Measurements from ENCODE around the gene IGF2.

Gene IGF2

GRCh38 chr11:2138068-2138430, 1.1 kb downstream of the IGF2 start:
- no peak for TF ChIP-seq EZH2 (IDR thresholded peaks at IDR 0.05)
- TF ChIP-seq FOXP2 (optimal IDR thresholded peaks at IDR 0.05; ENCODE audit: control extremely low read depth, extremely low read length, insufficient read depth) = no peak
- no peak for TF ChIP-seq POLR2AphosphoS5 (IDR thresholded peaks at IDR 0.05; ENCODE audit: borderline replicate concordance, low read depth, low read length)
- no peak overlapping the region for H3K27ac ChIP-seq
- no peak overlapping the region for H3K4me3 ChIP-seq

GRCh38 chr11:2137202-2138067, 1.8 kb downstream of the IGF2 start:
- Histone ChIP-seq H3K9ac (ENCODE audit: insufficient read length) (no peak overlapping the region), H3K9me3 (ENCODE audit: low read depth, low read length) (no peaks in the 10 kb centered on the region), H3K36me3 (ENCODE audit: insufficient read depth, low read length) (no peaks in the 10 kb centered on the region), H3K27ac (no peak overlapping the region), H3K4me3 (no peak overlapping the region)
- TF ChIP-seq FOXP2 (optimal IDR thresholded peaks at IDR 0.05; ENCODE audit: control extremely low read depth, extremely low read length, insufficient read depth) (no peak), EZH2 (IDR thresholded peaks at IDR 0.05) (no peak), POLR2AphosphoS5 (IDR thresholded peaks at IDR 0.05; ENCODE audit: borderline replicate concordance, low read depth, low read length) (no peak)
- no peak for DNase-seq (ENCODE audit: low read depth, low spot score)

More at GRCh38 chr11:2138068-2138430, 1.1 kb downstream of the IGF2 start:
- DNase-seq (ENCODE audit: low read depth, low spot score) = no peak
- Histone ChIP-seq H3K9ac (ENCODE audit: insufficient read length) (no peak overlapping the region), H3K9me3 (ENCODE audit: low read depth, low read length) (no peaks in the 10 kb centered on the region), H3K36me3 (ENCODE audit: insufficient read depth, low read length) (no peaks in the 10 kb centered on the region)

GRCh38 chr11:2136952-2137201, 2.3 kb downstream of the IGF2 start:
- no peaks in the 10 kb centered on the region for H3K9me3 ChIP-seq (ENCODE audit: low read depth, low read length)
- no peak overlapping the region for H3K4me3 ChIP-seq
- no peak for TF ChIP-seq FOXP2 (optimal IDR thresholded peaks at IDR 0.05; ENCODE audit: control extremely low read depth, extremely low read length, insufficient read depth)
- TF ChIP-seq EZH2 (IDR thresholded peaks at IDR 0.05) = no peak
- no peak for TF ChIP-seq POLR2AphosphoS5 (IDR thresholded peaks at IDR 0.05; ENCODE audit: borderline replicate concordance, low read depth, low read length)
- H3K36me3 ChIP-seq (ENCODE audit: insufficient read depth, low read length) = no peaks in the 10 kb centered on the region
- no peak overlapping the region for H3K27ac ChIP-seq
- H3K9ac ChIP-seq (ENCODE audit: insufficient read length) = no peak overlapping the region
- DNase-seq (ENCODE audit: low read depth, low spot score) = no peak

GRCh38 chr11:2136209-2136951, 2.8 kb downstream of the IGF2 start:
- no peak overlapping the region for H3K9ac ChIP-seq (ENCODE audit: insufficient read length)
- no peaks in the 10 kb centered on the region for H3K9me3 ChIP-seq (ENCODE audit: low read depth, low read length)
- no peaks in the 10 kb centered on the region for H3K36me3 ChIP-seq (ENCODE audit: insufficient read depth, low read length)
- DNase-seq (ENCODE audit: low read depth, low spot score) = no peak
- TF ChIP-seq EZH2 (IDR thresholded peaks at IDR 0.05) (no peak), FOXP2 (optimal IDR thresholded peaks at IDR 0.05; ENCODE audit: control extremely low read depth, extremely low read length, insufficient read depth) (no peak)
- H3K27ac ChIP-seq = no peak overlapping the region
- H3K4me3 ChIP-seq = no peak overlapping the region

GRCh38 chr11:2135648-2136201, 3.5 kb downstream of the IGF2 start:
- DNase-seq (ENCODE audit: low read depth, low spot score) = no peak
- H3K27ac ChIP-seq = no peak overlapping the region
- TF ChIP-seq FOXP2 (optimal IDR thresholded peaks at IDR 0.05; ENCODE audit: control extremely low read depth, extremely low read length, insufficient read depth) (no peak), POLR2AphosphoS5 (IDR thresholded peaks at IDR 0.05; ENCODE audit: borderline replicate concordance, low read depth, low read length) (no peak), EZH2 (IDR thresholded peaks at IDR 0.05) (no peak)

GRCh38 chr11:2135018-2135569, 4.1 kb downstream of the IGF2 start:
- H3K27ac ChIP-seq = no peak overlapping the region
- TF ChIP-seq FOXP2 (optimal IDR thresholded peaks at IDR 0.05; ENCODE audit: control extremely low read depth, extremely low read length, insufficient read depth) = no peak
- no peak for TF ChIP-seq POLR2AphosphoS5 (IDR thresholded peaks at IDR 0.05; ENCODE audit: borderline replicate concordance, low read depth, low read length)
- no peak for TF ChIP-seq EZH2 (IDR thresholded peaks at IDR 0.05)
- no peak overlapping the region for H3K4me3 ChIP-seq
- DNase-seq (ENCODE audit: low read depth, low spot score) = no peak
- H3K9me3 ChIP-seq (ENCODE audit: low read depth, low read length) = no peaks in the 10 kb centered on the region
- H3K36me3 ChIP-seq (ENCODE audit: insufficient read depth, low read length) = no peaks in the 10 kb centered on the region
- no peak overlapping the region for H3K9ac ChIP-seq (ENCODE audit: insufficient read length)

More at GRCh38 chr11:2135648-2136201, 3.5 kb downstream of the IGF2 start:
- Histone ChIP-seq H3K4me3 (no peak overlapping the region), H3K36me3 (ENCODE audit: insufficient read depth, low read length) (no peaks in the 10 kb centered on the region), H3K9ac (ENCODE audit: insufficient read length) (no peak overlapping the region), H3K9me3 (ENCODE audit: low read depth, low read length) (no peaks in the 10 kb centered on the region)

- Histone ChIP-seq H3K9ac (ENCODE audit: insufficient read length) (no peak overlapping the region), H3K27ac (no peak overlapping the region), H3K36me3 (ENCODE audit: insufficient read depth, low read length) (no peaks in the 10 kb centered on the region), H3K4me3 (no peak overlapping the region), H3K9me3 (ENCODE audit: low read depth, low read length) (no peaks in the 10 kb centered on the region)
- no peak for DNase-seq (ENCODE audit: low read depth, low spot score)
- TF ChIP-seq EZH2 (IDR thresholded peaks at IDR 0.05) (no peak), FOXP2 (optimal IDR thresholded peaks at IDR 0.05; ENCODE audit: control extremely low read depth, extremely low read length, insufficient read depth) (no peak), POLR2AphosphoS5 (IDR thresholded peaks at IDR 0.05; ENCODE audit: borderline replicate concordance, low read depth, low read length) (no peak)
Measured at GRCh38 chr11:2134022-2135010, 4.9 kb downstream of the IGF2 start.

Measured in SK-N-MC (cell line).